ENCODE results near the gene PNMT. TPM values are rescaled to one million over a fixed set of nuclear protein-coding genes. Genes with fewer than 3 reads are reported as not detected.
A peak's percentile ranks its signal among the peaks of the same experiment; 100 is the strongest.

Gene PNMT
- total RNA-seq, 4 donors from 2014 or later: 0.53 to 1.6 (median 1.1) TPM

GRCh38 chr17:39683295-39683939 is 15.2 kb downstream of the PNMT start:
- peaks cover 11% of the 10 kb centered on the region for H3K4me1 ChIP-seq
- H3K27ac ChIP-seq: no peak overlapping the region
- H3K4me3 ChIP-seq: no peak overlapping the region
- H3K27me3 ChIP-seq: no peaks in the 10 kb centered on the region
- peaks cover 35% of the 10 kb centered on the region for H3K36me3 ChIP-seq
- H3K9me3 ChIP-seq: no peaks in the 10 kb centered on the region
- 89% methylated on average over 9 of the region's 9 CpGs for WGBS
- no peak for DNase-seq (ENCODE audit: low spot score in 2 of 2)
- TF ChIP-seq POLR2AphosphoS5 (IDR thresholded peaks at IDR 0.05): no peak

- peaks cover 15% of the 10 kb centered on the region for H3K4me1 ChIP-seq
- peak in 1 of 2 donors; percentile 48 for DNase-seq (ENCODE audit: low spot score in 2 of 2)
- H3K27me3 ChIP-seq: no peaks in the 10 kb centered on the region
- H3K9me3 ChIP-seq: no peaks in the 10 kb centered on the region
- WGBS: 95% methylated on average over 12 of the region's 12 CpGs
- H3K36me3 ChIP-seq: peaks cover 33% of the 10 kb centered on the region
- TF ChIP-seq EP300 (IDR thresholded peaks at IDR 0.05) (no peak), POLR2AphosphoS5 (IDR thresholded peaks at IDR 0.05) (no peak), POLR2A (IDR thresholded peaks at IDR 0.05) (no peak), CTCF (IDR thresholded peaks at IDR 0.05) (no peak)
- H3K4me3 ChIP-seq: no peak overlapping the region
- no peak overlapping the region for H3K27ac ChIP-seq
These were observed 16.3 kb downstream of the PNMT start for GRCh38 chr17:39684369-39685192.

- DNase-seq (ENCODE audit: low spot score in 2 of 2): no peak
- TF ChIP-seq EP300 (IDR thresholded peaks at IDR 0.05) (no peak), POLR2AphosphoS5 (IDR thresholded peaks at IDR 0.05) (no peak), POLR2A (IDR thresholded peaks at IDR 0.05) (no peak), CTCF (IDR thresholded peaks at IDR 0.05) (no peak)
- 60% methylated on average over 6 of the region's 6 CpGs for WGBS
- Histone ChIP-seq H3K4me1 (peaks cover 15% of the 10 kb centered on the region), H3K27me3 (no peaks in the 10 kb centered on the region), H3K27ac (peak overlapping the region; percentile 92), H3K36me3 (peaks cover 26% of the 10 kb centered on the region), H3K9me3 (no peaks in the 10 kb centered on the region), H3K4me3 (peak overlapping the region; percentile 85)
These were observed 18.9 kb downstream of the PNMT start for GRCh38 chr17:39687101-39687545.

- no peaks in the 10 kb centered on the region for H3K27me3 ChIP-seq
- H3K4me3 ChIP-seq: peak within 1 kb of the TSS; percentile 85
- peaks cover 15% of the 10 kb centered on the region for H3K4me1 ChIP-seq
- peak; percentile 81 to 93 for DNase-seq (ENCODE audit: low spot score in 2 of 2)
- TF ChIP-seq POLR2A (IDR thresholded peaks at IDR 0.05) (peak in 1 of 2 donors; percentile 43), EP300 (IDR thresholded peaks at IDR 0.05) (no peak), CTCF (IDR thresholded peaks at IDR 0.05) (no peak), POLR2AphosphoS5 (IDR thresholded peaks at IDR 0.05) (peak in 1 of 3 donors; percentile 36)
- no peaks in the 10 kb centered on the region for H3K9me3 ChIP-seq
- peaks cover 23% of the 10 kb centered on the region for H3K36me3 ChIP-seq
- 2% methylated on average over 42 of the region's 45 CpGs for WGBS
- H3K27ac ChIP-seq: peak within 1 kb of the TSS; percentile 92
These were observed 19.6 kb downstream of the PNMT start, which contains the start of gene PGAP3 for GRCh38 chr17:39687546-39688474. Gene PGAP3 (minus strand): TSS chr17:39688057. CDS start chr17:39688014, 43 bp downstream.

GRCh38 chr17:39688475-39688835 is 20.2 kb downstream of the PNMT start:
- Histone ChIP-seq H3K36me3 (peaks cover 16% of the 10 kb centered on the region), H3K27me3 (no peaks in the 10 kb centered on the region), H3K4me1 (peaks cover 15% of the 10 kb centered on the region), H3K9me3 (no peaks in the 10 kb centered on the region), H3K27ac (peak overlapping the region; percentile 92), H3K4me3 (peak overlapping the region; percentile 85)
- no peak for DNase-seq (ENCODE audit: low spot score in 2 of 2)
- no peak for TF ChIP-seq CTCF (IDR thresholded peaks at IDR 0.05)
- TF ChIP-seq POLR2A (IDR thresholded peaks at IDR 0.05): no peak
- TF ChIP-seq POLR2AphosphoS5 (IDR thresholded peaks at IDR 0.05): no peak
- TF ChIP-seq EP300 (IDR thresholded peaks at IDR 0.05): no peak
- 15% methylated on average over 6 of the region's 6 CpGs for WGBS
